HG03095 (cell line): ENCODE results near the gene PARD6A.

ENCODE experiments used
- ATAC-seq: cut with Tn5 transposase; IDR thresholded peaks from one replicate; pipeline ENCODE4 v1.9.1; 2021; ENCODE audit warnings: moderate library complexity; ENCODE audit not compliant: unreplicated experiment

Gene PARD6A

GRCh38 chr16:67666032-67666551, 5.3 kb downstream of the PARD6A start:
- no peak for ATAC-seq

- ATAC-seq = peak; percentile 47
Observed at GRCh38 chr16:67666559-67667452, 6.0 kb downstream of the PARD6A start, which contains the start of the genes C16orf86 and ENKD1. Gene C16orf86 (plus strand): TSS chr16:67666814. CDS start chr16:67666971, 157 bp downstream. Gene ENKD1 (minus strand): TSS chr16:67666750. CDS start chr16:67666442, 308 bp downstream.

DNA sequence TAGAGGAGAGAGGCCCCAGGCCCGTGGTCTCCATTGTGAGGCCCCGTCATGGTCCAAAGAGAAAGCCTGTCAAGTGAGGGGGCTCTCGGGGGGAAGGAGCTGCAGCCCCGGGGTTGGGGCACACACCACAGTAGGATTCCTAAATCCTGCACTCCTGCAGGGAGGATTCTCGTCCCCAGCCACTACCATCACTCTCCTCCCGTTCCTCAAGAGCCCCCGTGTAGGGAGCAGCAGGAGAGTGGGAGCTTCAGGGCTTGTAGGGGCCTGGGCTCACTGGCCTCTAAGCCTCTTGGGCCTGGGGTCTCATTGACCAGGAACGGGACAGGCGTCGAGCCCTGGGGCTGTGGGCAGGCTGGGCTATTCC, 6.7 kb downstream of the PARD6A start:
- ATAC-seq = no peak

DNA sequence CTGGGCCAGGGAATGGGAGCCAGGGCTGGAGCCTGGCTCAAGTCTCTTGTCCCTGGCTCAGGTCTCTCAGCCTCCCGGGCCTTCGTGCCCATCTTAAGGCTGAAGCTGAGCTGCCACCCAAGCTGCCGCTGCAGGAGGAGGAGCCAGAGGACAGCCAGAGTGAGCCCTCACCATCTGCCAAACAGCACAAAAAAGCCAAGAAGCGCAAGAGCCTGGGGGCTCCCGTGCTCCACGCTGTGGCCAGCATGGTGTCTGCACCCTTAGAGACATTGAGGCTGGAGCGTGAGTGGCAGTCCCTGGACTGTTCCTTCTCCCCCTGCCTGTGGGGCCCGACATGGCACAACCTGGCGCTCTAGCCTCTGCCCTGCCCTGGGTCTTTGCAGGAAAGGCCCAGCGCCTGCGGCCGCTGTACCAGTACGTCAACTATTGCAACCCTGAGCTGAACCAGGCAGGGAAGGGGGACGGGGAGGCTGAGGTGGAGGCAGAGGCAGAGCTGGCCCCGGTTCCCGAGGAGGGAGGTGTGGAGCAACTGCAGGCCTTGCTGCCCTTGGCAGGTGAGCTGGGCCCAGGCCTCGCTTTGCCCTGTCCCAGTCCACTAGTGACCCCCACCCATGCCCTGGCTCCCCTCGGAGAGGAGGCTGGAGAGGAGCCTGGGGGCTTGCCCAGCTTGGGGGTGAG, 7.2 kb downstream of the PARD6A start:
- peak; percentile 64 for ATAC-seq

- no peak for ATAC-seq
Observed at GRCh38 chr16:67668495-67669157, 7.9 kb downstream of the PARD6A start.

GRCh38 chr16:67669499-67670101, 8.8 kb downstream of the PARD6A start:
- ATAC-seq = no peak

GRCh38 chr16:67672306-67672705, 11.5 kb downstream of the PARD6A start:
- no peak for ATAC-seq

GRCh38 chr16:67672739-67673662, 12.2 kb downstream of the PARD6A start:
- ATAC-seq = no peak

GRCh38 chr16:67673712-67674580, 13.2 kb downstream of the PARD6A start:
- no peak for ATAC-seq

DNA sequence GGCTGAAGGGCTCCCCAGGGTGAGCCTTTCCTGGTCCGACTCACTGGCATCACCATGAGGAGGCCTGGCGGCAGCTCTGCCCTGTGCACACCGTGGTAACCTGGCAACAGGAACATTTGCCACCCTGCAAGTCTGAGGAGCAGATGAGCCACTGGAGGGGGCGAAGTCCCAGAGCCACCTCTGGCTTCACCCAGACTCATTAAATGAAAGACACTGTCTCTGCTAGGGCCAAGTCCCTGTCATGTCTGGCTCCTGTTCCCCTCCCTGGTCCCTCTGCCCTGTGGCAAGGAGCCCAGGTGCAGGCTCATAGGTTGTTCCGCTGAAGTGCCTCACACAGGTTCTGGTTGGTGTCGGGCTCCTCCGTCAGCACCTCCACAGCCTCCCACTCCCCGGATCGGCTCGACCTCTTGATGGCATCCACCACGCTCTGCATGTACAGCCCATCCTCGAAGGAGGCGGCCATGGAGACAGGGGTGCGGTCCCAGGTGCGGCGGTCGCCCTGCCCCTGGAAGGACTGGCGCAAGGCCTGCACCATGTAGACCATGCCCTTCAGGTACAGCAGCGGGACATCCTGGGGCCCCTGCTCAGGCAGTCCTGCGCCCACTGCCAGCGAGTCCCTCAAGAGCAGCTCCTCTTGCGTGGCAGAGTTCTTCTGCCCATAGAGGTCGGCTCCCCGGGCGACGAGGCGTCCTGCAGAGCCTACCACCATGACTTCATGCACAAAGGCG, 14.3 kb downstream of the PARD6A start:
- ATAC-seq = no peak

GRCh38 chr16:67675579-67675935, 14.8 kb downstream of the PARD6A start:
- ATAC-seq = no peak

DNA sequence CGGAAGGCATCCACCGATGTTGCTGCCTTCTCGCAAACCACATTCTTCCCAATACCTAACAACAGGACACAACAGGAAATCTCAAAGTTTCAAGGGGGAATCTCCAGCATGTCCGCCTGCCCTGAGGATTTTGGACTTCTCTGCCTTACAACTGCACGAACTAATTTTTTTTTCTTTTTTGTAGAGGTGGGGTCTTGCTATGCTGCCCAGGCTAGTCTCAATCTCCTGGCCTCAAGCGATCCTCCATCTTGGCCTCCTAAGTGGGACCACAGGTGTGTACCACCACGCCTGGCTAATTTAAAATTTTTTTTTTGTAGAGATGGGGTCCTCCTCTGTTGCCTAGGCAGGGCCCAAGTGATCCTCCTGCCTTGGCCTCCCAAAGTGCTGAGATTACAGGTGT, 15.2 kb downstream of the PARD6A start:
- no peak for ATAC-seq

- ATAC-seq = no peak
Observed at GRCh38 chr16:67676516-67676915, 15.8 kb downstream of the PARD6A start.

DNA sequence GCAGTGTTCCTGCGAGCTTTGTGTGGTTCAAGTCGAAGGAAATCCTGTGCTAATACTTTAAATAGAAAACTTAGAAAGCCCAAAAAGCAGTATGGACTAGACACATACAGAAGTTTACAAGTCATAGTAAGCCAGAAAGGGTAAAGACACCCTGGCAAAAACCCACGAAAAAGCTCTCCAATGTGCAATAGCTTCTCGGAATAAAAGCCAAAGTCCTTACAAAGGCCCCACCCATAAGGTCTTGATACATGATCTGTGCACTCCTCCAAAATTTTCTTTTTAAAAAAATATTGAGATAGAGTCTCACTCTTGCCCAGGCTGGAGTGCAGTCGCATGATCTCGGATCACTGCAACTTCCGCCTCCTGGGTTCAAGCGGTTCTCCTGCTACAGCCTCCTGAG, 16.2 kb downstream of the PARD6A start:
- no peak for ATAC-seq

DNA sequence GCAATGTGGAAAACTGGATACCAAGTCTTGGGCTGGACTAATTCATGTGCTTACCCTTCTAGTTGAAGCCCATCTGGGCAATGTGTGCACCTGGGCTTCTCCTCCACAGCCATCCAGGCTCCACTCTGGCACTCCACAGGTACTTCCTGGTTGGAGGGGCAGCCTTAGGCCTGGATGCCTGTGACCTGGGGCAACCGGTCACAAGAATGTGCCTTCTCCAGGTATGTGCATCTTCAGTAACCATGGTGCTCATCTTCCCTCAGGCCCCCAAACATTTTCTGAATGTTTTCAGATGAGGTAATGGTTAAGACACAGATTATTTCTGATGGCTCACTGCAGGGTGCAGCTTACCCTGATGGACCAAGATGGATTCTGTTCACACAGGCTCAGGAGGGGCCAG, 17.0 kb downstream of the PARD6A start:
- no peak for ATAC-seq

DNA sequence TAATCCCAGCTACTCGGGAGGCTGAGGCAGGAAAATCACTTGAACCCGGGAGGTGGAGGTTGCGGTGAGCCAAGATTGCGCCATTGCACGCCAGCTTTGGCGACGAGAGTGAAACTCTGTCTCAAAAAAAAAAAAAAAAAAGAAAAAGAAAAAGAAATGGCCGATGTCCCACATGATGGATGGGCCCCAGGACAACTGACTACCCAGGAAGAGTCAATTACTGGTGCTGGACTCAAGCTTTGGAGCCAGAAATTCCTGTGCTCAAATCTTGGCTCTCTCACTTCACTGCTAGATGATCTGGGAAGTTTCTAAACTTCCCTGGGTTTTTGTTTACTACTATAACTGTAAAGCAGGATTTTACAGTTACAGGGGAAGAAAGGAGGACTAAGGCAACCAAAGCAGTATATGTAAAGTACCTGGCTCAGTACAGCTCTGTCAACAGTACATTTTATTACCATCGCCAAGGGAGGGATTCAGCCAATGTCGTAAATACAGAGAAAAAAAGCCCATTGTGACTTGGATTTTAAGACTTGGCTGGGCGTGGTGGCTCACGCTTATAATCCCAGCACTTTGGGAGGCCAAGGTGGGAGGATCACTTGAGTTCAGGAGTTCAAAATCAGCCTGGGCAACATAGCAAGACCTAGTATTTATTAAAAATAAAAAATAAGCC, 17.7 kb downstream of the PARD6A start:
- ATAC-seq = no peak

GRCh38 chr16:67679935-67680897, 19.5 kb downstream of the PARD6A start:
- no peak for ATAC-seq
